ENCODE data around the gene SNAI3. TPM values are rescaled to one million over a fixed set of nuclear protein-coding genes. Genes with fewer than 3 reads are reported as not detected.

The SNAI3 gene
- total RNA-seq, 4 donors from 2014 or later, result 0.23 to 0.95 TPM; not detected in 2

DNA sequence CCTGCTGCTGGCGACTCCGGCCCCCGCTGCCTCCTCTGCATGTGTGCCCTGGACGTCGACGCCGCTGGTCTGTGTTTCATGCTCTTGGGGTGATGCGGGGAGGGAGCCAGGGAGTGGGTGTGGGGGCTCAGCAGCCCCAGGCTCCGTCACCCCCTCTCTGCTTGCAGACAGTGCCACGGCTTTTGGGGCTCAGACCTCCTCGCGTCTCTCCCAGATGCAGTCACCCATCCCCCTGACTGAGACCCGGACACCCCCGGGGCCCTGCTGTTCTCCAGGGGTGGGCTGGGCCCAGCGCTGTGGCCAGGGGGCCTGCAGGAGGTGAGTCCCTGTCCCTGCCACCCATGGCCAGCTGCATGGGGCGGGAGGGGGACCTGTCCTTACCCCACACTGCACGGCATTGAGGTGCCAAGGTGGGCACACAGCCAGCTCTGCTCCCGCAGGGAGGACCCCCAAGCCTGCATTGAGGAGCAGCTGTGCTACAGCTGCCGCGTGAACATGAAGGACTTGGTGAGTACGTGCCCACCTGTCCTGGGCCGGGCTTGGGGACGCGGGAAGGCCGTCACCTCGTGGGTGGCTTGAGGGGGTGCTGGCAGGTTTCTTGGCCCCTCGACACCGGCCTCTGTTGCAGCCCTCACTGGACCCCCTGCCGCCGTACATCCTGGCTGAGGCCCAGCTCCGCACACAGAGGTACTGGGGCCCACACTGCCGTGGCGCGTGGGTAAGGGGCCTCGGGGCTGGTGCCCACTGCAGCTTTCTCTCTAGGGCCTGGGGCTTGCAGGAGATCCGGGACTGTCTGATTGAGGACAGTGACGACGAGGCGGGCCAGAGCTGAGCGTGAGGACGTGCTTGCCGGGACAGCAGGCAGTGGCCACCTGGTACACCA, 28.4 kb upstream of the SNAI3 start:
- Histone ChIP-seq H3K27ac (no peak overlapping the region), H3K27me3 (no peaks in the 10 kb centered on the region), H3K4me3 (no peak overlapping the region), H3K36me3 (peaks cover 42 to 75% (median 52%) of the 10 kb centered on the region in 3 donors), H3K4me1 (peaks cover 0 to 5% (median 0%) of the 10 kb centered on the region in 3 donors), H3K9me3 (no peaks in the 10 kb centered on the region)
- no peak for DNase-seq
- intact Hi-C loops (cut with DNase I), result no loop called here
- TF ChIP-seq POLR2A (IDR thresholded peaks at IDR 0.05), result no peak
- TF ChIP-seq, protein P1, sequence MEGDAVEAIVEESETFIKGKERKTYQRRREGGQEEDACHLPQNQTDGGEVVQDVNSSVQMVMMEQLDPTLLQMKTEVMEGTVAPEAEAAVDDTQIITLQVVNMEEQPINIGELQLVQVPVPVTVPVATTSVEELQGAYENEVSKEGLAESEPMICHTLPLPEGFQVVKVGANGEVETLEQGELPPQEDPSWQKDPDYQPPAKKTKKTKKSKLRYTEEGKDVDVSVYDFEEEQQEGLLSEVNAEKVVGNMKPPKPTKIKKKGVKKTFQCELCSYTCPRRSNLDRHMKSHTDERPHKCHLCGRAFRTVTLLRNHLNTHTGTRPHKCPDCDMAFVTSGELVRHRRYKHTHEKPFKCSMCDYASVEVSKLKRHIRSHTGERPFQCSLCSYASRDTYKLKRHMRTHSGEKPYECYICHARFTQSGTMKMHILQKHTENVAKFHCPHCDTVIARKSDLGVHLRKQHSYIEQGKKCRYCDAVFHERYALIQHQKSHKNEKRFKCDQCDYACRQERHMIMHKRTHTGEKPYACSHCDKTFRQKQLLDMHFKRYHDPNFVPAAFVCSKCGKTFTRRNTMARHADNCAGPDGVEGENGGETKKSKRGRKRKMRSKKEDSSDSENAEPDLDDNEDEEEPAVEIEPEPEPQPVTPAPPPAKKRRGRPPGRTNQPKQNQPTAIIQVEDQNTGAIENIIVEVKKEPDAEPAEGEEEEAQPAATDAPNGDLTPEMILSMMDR (IDR thresholded peaks at IDR 0.05), result no peak
- 80 to 91% methylated on average over 4 to 7 of the region's 42 CpGs for WGBS, 2 donors

DNA sequence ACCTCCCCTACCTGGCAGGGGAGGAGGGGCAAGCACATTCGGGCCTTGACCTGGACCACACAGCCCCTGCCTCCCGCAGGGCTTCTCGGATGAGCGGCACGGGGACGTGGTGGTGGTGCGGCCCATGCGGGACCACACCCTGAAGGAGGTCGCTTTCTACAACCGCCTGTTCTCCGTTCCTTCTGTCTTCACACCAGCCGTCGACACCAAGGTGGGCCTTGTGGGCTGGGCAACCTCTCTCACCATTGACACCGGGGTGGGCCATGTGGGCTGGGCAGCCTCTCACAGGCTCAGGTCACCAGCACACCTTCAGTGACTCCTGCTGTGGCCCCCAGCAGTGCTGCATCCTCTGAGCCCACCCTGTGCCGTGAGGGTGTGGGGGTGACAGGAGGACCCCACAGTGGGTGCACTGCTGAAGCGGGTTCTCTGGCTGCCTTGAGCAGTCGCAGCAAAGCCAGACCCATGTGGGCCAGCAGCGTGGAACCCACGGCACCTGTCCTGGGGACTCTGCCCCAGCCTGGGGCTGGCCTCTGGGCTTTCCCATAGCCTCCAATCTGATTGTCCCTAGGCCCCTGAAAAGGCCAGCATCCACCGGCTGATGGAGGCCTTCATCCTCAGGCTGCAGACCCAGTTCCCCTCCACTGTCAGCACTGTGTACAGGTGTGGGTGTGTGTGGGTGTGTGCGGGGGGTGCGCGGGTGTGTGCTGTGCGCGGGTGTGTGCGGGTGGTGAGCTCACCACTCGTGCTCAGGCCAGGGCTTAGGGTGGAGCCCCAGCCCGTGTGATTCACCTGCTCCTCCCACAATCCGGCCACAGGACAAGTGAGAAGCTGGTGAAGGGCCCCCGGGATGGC, 27.5 kb upstream of the SNAI3 start:
- intact Hi-C loops (cut with DNase I), result no loop called here
- TF ChIP-seq POLR2A (IDR thresholded peaks at IDR 0.05), result no peak
- TF ChIP-seq, protein P1 (IDR thresholded peaks at IDR 0.05), result no peak
- Histone ChIP-seq H3K27ac (no peak overlapping the region), H3K4me3 (no peak overlapping the region), H3K36me3 (peaks cover 33 to 67% (median 43%) of the 10 kb centered on the region in 3 donors), H3K9me3 (no peaks in the 10 kb centered on the region), H3K27me3 (no peaks in the 10 kb centered on the region), H3K4me1 (peaks cover 0 to 6% (median 0%) of the 10 kb centered on the region in 3 donors)
- WGBS, 2 donors, result 80 to 86% methylated on average over 2 to 16 of the region's 30 CpGs
- no peak for DNase-seq

DNA sequence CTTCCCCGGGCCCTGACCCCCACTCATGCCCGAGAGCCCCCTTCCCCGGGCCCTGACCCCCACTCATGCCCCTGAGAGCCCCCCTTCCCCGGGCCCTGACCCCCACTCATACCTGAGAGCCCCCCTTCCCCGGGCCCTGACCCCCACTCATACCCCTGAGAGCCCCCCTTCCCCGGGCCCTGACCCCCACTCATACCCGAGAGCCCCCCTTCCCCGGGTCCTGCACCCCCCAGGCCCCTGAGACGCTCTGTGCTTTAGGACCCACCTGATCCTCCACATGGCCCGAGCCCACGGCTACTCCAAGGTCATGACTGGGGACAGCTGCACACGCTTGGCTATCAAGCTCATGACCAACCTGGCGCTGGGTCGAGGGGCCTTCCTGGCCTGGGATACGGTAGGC, 26.7 kb upstream of the SNAI3 start:
- no CpG with 5 or more reads among the region's 15 CpGs for WGBS, 2 donors
- Histone ChIP-seq H3K9me3 (no peaks in the 10 kb centered on the region), H3K27me3 (no peaks in the 10 kb centered on the region), H3K36me3 (peaks cover 30 to 59% (median 40%) of the 10 kb centered on the region in 3 donors), H3K4me3 (no peak overlapping the region), H3K27ac (no peak overlapping the region), H3K4me1 (peaks cover 0 to 13% (median 0%) of the 10 kb centered on the region in 3 donors)
- TF ChIP-seq, protein P1 (IDR thresholded peaks at IDR 0.05), result no peak
- no peak for DNase-seq
- intact Hi-C loops (cut with DNase I), result no loop called here

DNA sequence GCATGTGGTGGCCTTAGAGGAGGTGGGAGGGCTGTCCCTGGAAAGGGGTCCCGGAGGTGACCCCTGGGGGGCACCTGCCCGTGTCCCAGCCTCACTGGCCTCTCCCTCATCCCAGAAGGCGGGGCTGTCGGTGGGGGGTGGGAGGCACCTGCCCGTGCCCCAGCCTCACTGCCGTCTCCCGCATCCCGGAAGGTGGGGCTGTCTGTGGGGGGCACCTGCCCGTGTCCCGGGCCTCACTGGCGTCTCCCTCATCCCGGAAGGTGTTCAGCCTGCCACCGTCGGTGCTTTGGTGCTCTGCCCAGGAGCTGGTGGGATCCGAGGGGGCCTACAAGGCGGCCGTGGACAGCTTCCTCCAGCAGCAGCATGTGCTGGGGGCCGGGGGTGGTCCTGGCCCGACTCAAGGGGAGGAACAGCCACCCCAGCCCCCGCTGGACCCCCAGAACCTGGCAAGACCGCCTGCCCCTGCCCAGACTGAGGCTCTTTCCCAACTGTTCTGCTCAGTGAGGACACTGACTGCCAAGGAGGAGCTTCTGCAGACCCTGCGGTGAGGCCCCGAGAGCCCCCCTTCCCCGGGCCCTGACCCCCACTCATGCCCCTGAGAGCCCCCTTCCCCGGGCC, 26.2 kb upstream of the SNAI3 start:
- WGBS, 2 donors, result no CpG with 5 or more reads among the region's 25 CpGs
- Histone ChIP-seq H3K36me3 (peaks cover 30 to 54% (median 38%) of the 10 kb centered on the region in 3 donors), H3K27ac (no peak overlapping the region), H3K4me3 (no peak overlapping the region), H3K9me3 (no peaks in the 10 kb centered on the region), H3K4me1 (peaks cover 2 to 19% (median 2%) of the 10 kb centered on the region in 3 donors), H3K27me3 (no peaks in the 10 kb centered on the region)
- DNase-seq, result no peak
- intact Hi-C loops (cut with DNase I), result no loop called here
- TF ChIP-seq, protein P1 (IDR thresholded peaks at IDR 0.05), result no peak
- TF ChIP-seq POLR2A (IDR thresholded peaks at IDR 0.05), result no peak

Measured in esophagus squamous epithelium (tissue), 5 donors.